ENCODE results near the gene POLH.
"Not testable (repeated sequence)": the region's sequence is repeated elsewhere in the genome, so short reads cannot be mapped to it uniquely, and the experiment has no call there.

Gene POLH

DNA sequence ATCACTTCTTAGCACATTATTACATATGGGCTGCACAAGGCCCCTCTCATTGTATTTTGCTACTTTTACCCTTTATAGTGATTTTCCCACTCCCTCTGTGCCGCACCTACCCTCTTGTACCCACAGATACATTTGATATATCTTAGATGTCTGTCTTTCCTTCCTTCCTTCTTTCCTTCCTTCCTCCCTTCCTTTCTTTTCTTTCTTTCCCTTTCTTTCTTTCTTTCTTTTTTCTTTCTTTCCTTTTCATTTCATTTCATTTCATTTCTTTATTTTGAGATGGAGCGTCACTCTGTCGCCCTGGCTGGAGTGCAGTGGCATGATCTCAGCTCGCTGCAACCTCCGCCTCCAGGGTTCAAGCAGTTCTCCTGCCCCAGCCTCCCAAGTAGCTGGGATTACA is 12.2 kb downstream of the POLH start:
- H3K36me3 ChIP-seq (replicated peaks), result peaks cover 59% of the 10 kb centered on the region
- H3K27ac ChIP-seq, result no peak overlapping the region
- no peak for DNase-seq
- TF ChIP-seq, protein P1, sequence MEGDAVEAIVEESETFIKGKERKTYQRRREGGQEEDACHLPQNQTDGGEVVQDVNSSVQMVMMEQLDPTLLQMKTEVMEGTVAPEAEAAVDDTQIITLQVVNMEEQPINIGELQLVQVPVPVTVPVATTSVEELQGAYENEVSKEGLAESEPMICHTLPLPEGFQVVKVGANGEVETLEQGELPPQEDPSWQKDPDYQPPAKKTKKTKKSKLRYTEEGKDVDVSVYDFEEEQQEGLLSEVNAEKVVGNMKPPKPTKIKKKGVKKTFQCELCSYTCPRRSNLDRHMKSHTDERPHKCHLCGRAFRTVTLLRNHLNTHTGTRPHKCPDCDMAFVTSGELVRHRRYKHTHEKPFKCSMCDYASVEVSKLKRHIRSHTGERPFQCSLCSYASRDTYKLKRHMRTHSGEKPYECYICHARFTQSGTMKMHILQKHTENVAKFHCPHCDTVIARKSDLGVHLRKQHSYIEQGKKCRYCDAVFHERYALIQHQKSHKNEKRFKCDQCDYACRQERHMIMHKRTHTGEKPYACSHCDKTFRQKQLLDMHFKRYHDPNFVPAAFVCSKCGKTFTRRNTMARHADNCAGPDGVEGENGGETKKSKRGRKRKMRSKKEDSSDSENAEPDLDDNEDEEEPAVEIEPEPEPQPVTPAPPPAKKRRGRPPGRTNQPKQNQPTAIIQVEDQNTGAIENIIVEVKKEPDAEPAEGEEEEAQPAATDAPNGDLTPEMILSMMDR (IDR thresholded peaks at IDR 0.05; ENCODE audit: low read depth, low read length, missing control alignments), result no peak
- in situ Hi-C loops (cut with HindIII; ENCODE audit: low pct_ligation_motif_present, low sequenced_read_pairs), result no loop called here
- H3K4me3 ChIP-seq (ENCODE audit: low read depth, low read length), result no peak overlapping the region
- H3K27me3 ChIP-seq (replicated peaks), result no peaks in the 10 kb centered on the region

DNA sequence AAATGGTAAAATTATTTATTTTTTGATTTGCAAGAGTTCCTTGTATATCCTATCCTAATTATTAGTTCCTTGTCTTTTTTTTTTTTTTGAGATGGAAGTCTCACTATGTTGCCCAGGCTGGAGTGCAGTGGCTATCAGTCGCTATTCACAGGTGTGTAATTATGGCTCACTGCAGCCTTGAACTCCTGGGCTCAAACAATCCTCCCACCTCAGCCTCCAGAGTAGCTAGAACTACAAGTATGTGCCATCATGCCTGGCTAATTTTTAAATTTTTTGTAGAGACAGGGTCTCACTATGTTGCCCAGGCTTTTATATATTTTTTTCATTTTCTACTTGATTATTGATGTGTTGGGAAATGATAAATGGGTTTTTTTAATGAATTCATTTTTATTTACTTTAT is 13.6 kb downstream of the POLH start:
- DNase-seq; in situ Hi-C loops (cut with HindIII; ENCODE audit: low pct_ligation_motif_present, low sequenced_read_pairs); H3K4me3 ChIP-seq (ENCODE audit: low read depth, low read length); H3K27me3 ChIP-seq (replicated peaks); H3K27ac ChIP-seq: not testable (repeated sequence)
- H3K36me3 ChIP-seq (replicated peaks), result peaks cover 50% of the 10 kb centered on the region

DNA sequence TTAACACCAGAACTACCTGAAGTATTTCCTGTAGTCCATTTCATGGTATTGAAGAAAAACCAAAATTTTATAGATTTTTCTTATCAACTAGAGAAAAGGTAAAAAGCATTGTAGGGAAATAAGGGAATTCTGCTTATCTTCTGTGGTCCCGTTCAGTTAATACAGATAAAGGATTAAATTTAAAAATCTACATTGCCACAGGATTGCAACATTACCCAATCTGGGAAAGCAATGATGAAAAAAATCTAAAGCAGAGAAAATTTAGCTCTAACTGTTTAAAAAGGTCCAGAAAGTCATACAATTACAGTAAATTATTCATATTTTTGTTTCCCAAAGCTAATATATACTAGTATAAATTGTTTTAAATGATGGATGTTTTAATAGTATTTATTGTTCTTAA is 18.0 kb downstream of the POLH start:
- DNase-seq, result no peak
- in situ Hi-C loops (cut with HindIII; ENCODE audit: low pct_ligation_motif_present, low sequenced_read_pairs), result no loop called here
- H3K4me3 ChIP-seq (ENCODE audit: low read depth, low read length), result no peak overlapping the region
- TF ChIP-seq, protein P1 (IDR thresholded peaks at IDR 0.05; ENCODE audit: low read depth, low read length, missing control alignments), result no peak
- H3K27me3 ChIP-seq (replicated peaks), result no peaks in the 10 kb centered on the region
- H3K27ac ChIP-seq, result no peak overlapping the region
- H3K36me3 ChIP-seq (replicated peaks), result peaks cover 25% of the 10 kb centered on the region

DNA sequence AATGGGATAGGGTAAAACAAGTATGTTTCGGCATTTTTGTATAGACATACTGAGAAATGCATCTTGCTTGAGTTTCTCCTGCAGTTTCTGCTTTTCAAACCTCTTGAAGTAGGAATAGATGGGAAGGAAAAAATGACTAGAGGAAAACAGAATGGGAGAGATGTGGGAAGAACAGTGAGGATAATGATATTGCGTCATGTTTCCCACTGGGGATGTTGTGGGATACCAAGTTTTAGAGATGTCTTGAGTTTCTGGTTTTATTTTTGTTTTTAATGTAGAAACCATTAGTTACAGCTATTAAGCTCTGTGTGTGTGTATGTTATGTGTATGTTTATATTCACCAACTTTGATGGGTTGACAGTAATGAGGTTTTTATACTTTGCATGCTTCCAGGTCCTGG is 24.6 kb downstream of the POLH start:
- DNase-seq, result no peak
- peaks cover 37% of the 10 kb centered on the region for H3K36me3 ChIP-seq (replicated peaks)
- TF ChIP-seq, protein P1 (IDR thresholded peaks at IDR 0.05; ENCODE audit: low read depth, low read length, missing control alignments), result no peak
- no peak overlapping the region for H3K4me3 ChIP-seq (ENCODE audit: low read depth, low read length)
- H3K27ac ChIP-seq, result no peak overlapping the region
- in situ Hi-C loops (cut with HindIII; ENCODE audit: low pct_ligation_motif_present, low sequenced_read_pairs), result no loop called here
- no peaks in the 10 kb centered on the region for H3K27me3 ChIP-seq (replicated peaks)

DNA sequence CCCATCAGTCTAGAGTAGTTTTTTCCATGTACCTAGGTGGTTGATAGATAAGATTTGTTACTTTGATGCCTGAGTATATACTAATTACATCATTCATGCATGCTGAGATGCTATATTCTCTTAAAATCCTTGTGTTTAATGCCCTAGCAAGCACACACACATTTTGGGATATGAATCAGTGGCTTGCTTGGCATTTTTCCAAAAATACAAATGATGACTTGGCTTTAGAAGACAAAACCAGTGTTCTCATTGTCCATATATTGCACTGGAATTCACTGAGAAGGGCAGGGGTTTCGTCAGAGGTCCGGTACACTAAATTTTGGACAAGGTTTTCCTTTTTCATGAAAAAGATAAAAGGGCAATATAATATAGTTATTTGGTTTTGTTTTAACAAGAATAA is 28.2 kb downstream of the POLH start:
- TF ChIP-seq, protein P1 (IDR thresholded peaks at IDR 0.05; ENCODE audit: low read depth, low read length, missing control alignments), result no peak
- in situ Hi-C loops (cut with HindIII; ENCODE audit: low pct_ligation_motif_present, low sequenced_read_pairs), result no loop called here
- peak; percentile 80 for DNase-seq
- Histone ChIP-seq H3K27ac (no peak overlapping the region), H3K4me3 (ENCODE audit: low read depth, low read length) (no peak overlapping the region), H3K36me3 (replicated peaks) (peaks cover 49% of the 10 kb centered on the region), H3K27me3 (replicated peaks) (no peaks in the 10 kb centered on the region)

DNA sequence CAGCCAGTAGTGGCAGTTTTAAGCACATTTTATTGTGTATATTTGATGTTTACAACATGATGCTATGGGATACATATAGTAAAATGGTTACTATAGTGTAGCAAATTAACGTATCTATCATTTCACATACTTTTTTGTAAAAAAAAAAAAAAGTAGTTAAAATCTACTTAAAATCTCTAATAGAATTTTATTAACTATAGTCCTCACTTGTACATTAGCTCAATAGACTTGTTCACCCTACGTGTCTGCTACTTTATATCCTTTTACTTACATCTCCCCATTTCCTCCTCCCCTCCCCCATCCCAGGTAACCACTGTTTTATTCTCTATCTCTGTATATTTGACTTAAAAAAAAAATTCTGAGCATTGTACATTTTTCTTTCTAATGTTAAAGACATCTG is 30.0 kb downstream of the POLH start:
- in situ Hi-C loops (cut with HindIII; ENCODE audit: low pct_ligation_motif_present, low sequenced_read_pairs), result no loop called here
- peaks cover 48% of the 10 kb centered on the region for H3K36me3 ChIP-seq (replicated peaks)

More for the DNA sequence above, 30.0 kb downstream of the POLH start:
- Histone ChIP-seq H3K27me3 (replicated peaks) (no peaks in the 10 kb centered on the region), H3K4me3 (ENCODE audit: low read depth, low read length) (no peak overlapping the region), H3K27ac (no peak overlapping the region)
- TF ChIP-seq, protein P1 (IDR thresholded peaks at IDR 0.05; ENCODE audit: low read depth, low read length, missing control alignments), result no peak
- no peak for DNase-seq

All from brain microvascular endothelial cell (primary cell).